Activated gamma-delta T cell treated with Interleukin-2 at 50 U/mL for 16 hours (primary cell): Measurements from ENCODE around the gene ITFG2.

ENCODE experiments used
- DNase-seq: peaks from one replicate; pipeline ENCODE4 v3.0.0-alpha.2; 2020

Gene ITFG2

DNA sequence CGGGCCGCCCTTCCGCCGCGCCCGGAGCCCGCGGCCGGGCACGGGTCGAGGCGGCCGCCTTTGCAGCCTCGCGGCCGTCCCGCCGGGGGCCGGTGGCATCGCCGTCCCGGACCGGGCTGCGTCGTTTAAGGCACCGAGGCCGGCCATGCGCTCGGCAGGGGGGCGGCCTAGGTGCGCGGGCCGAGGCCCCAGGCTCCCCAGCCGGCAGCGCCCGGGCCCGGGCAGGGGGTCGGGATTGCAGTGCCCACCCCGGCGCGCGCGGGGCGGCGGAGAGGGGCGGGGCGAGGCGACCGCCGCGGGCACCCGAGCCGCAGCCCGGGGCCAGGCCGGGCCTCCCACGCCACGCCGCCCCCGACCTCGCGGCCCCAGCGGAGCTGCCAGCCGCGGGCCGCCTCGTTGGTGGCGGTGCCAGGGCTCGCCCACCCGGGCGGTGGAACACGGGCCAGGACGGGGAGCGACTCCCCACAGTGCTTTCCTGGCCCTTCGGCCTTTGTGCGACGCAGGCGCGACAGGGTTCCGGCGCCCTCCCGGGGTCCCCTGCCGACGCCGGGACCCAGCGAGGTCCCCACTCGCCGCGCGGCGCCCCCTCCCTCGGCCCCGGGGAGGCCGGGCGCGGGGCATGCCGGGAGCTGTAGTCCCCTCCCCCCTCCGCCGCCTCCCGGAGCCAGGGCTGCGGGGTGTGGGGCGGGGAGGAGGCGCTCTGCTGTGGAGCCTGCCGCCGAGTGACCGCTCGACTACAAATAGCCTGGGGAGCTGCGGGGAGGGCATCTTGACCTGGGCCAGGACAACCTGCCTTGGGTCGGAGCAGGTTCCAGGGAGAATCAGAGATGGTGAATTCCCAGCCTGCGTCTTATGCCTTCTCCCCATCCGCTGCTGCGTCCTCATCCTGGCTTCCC, 16.9 kb upstream of the ITFG2 start:
- peak; percentile 61 for DNase-seq

DNA sequence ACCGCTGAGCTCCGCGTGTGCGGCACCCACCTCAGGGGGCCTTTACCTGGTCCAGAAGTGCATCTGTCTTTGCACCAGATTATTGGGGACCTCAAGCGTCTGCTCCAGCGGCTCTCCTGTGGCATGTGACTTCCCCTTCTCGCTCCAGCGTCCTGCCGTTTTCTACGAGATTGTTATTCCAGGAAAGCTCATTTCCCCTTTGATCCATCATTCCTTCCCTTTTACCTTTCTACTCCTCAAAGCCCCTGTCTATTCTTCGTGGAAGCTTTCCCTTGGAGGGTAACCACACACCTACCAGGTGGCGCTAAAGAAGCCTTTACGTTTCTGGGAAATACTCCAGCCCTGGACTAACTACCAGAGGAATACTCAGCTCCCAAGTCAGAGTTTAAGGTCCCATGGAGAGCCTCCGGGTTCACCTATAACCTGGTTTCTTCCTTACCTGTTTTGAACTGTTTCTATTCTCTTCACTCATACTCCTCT, 16.2 kb upstream of the ITFG2 start:
- no peak for DNase-seq

DNA sequence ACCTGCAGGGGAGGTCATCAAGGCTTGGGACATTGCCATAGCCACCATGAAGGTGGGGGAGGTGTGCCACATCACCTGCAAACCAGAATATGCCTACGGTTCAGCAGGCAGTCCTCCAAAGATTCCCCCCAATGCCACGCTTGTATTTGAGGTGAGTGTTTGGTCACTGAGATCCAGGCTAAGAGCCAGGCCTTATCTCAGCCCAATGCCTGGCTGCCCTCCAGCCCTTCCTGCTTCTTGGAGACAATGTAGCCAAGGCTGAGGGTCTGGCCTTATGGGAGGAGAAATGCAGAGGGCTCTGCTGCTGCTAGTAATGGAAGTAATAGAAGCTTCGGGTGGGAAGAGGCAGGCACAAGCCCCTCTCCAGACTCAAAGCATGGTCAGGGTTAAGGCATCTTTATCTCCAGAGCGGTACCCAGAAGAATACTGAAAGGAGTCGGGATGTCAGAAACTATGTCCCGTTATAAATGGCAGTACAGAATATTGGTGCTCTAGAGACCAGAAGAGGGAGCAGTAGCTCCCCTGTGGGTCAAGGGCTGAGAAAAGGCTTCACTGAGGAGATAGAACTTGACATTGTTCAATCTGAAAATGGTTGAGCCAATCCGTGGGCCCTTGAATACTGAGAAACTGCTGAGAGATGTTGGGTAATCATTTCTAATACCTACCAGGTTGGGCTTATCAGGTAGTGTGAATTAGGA, 14.6 kb upstream of the ITFG2 start:
- DNase-seq = no peak

- no peak for DNase-seq
Observed at GRCh38 chr12:2800046-2800570, 12.4 kb upstream of the ITFG2 start.

DNA sequence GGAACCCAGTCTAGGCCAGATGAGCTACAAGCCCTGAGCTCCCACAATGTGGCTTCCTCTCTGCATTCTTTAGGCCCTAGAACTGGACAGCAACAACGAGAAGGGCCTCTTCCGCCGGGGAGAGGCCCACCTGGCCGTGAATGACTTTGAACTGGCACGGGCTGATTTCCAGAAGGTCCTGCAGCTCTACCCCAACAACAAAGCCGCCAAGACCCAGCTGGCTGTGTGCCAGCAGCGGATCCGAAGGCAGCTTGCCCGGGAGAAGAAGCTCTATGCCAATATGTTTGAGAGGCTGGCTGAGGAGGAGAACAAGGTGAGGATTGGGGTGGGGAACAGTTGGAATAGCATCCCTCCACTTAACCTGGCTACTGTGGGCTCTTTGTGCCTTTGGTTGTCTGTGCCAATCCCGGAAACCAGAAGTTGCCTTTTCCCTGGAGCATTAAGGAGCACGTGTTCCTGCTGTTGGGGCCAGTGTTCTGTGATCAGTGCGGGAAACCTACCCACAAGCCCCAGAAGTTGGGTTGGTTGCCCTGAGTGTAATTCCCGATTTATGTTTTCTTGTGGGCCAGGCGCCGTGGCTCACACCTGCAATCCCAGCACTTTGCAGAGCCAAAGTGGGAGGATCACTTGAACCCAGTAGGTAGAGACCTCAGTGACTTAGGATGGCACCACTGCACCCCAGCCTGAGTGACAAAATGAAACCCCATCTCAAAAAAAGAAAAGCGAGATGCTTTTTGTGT, 11.3 kb upstream of the ITFG2 start:
- no peak for DNase-seq

DNA sequence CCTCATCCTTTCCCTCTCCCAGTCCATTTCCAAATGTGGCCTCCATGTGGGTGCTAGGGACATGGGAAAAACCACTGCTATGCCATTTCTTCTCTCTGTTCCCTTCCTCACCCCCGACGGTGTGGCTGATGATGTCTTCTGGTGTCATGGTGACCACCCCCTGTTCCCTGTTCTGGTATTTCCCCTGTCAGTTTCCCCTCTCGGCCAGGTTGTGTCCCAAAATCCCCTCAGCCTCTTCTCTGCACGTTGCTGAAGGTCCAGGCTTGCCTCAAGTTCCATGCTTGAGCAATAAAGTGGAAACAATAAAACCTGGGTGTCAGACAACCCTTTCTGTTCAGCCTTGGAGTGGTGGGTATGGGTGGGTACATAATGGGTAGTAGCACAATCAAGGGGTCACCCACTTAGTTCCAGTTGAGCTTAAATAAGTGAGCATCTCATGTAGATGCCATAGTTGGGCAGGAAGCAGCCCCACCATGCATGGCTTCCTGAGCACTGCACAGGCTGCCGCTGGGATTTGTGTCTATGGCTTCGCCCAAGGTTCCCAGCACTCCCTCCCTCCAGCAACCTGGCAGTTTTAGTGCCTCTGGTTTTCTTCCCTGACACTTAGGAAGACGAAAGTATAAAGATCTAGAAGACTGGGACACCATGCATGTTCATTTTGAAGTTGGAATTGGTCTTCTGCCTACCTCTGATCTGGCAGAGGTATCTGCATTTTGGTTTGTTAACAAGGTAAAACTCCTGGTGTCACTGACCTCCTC, 8.7 kb upstream of the ITFG2 start:
- no peak for DNase-seq

- DNase-seq = no peak
Observed at GRCh38 chr12:2804393-2805142, 7.9 kb upstream of the ITFG2 start.

- DNase-seq = no peak
Observed at GRCh38 chr12:2805143-2805520, 7.3 kb upstream of the ITFG2 start.

- no peak for DNase-seq
Observed at GRCh38 chr12:2806700-2807099, 5.8 kb upstream of the ITFG2 start.

GRCh38 chr12:2811801-2812200, 667 bp upstream of the ITFG2 start:
- no peak for DNase-seq

DNA sequence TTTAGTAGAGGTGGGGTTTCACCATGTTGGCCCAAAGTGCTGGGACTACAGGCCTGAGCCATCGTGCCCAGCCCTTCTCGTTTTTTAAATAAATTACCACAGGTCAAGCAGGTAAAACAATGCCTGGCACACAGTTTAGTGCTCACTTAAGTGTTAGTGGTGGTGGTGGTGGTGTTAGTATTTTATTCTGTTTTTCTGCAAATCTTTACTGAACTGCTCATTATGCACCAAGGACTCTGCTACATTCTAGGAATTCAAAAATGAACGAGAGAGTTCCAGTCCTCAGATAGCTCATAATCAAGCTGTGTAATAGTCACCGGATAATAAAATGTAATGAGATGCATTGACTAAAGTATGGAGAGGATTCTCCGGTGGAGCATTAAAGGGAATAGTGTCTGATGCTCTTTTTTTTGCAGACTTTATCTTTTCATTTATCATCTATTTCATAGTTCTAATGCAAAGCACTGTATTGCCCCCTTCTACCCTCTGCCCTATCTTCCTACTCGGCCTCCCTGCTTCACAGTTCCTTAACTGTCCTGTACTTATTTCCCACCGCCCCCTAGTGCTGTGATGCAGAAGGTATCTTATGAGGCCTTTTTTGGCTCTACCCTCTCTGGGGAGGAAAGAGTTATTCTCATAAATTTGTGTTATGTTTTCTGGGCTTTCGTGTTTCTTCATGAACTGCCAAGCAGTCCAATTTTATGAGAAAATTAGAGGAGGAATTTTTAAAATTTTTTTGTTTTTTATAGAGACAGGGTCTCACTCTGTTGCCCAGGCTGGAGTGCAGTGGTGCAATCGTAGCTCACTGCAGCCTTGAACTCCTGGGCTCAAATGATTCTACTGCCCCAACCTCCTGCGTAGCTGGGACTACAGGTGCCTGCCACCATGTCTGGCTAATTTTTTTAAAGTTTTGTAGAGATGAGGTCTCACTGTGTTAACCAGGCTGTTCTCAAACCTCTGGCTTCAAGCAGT, 1.0 kb downstream of the ITFG2 start:
- DNase-seq = peak; percentile 29

DNA sequence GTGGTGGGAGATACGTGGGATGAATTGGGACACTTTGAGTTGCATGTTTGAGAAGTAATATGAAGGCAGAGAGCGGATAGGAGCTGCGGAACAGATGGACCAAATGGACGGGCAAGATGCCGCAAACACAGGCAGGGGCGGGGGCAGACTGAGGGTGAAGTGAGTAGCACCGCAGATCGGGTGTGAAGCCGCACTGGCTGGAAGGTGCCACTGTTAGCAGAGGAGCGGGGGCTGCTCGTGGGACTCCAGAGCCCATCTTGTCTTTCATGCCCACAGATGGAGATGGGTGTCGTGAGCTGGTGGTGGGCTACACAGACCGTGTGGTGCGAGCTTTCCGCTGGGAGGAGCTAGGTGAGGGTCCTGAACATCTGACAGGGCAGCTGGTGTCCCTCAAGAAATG, 7.3 kb downstream of the ITFG2 start:
- DNase-seq = no peak

DNA sequence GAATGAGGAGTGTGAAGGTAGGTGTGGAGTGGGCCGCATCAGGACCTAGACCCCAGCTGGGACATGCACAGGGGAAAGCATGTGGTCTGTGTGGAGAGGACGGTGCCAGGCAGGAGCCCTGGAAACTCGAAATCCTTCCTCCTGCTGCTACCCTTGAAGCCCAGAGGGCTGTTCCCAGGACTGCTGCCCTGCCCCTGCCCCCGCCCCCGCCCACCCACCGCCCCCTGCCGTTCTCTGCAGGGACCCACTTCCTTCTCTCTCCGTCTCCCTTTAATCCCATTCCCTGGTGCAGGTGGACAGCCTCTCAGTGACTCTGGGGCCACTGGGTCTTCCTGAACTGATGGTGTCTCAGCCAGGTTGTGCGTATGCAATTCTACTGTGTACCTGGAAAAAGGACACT, 8.0 kb downstream of the ITFG2 start:
- no peak for DNase-seq

DNA sequence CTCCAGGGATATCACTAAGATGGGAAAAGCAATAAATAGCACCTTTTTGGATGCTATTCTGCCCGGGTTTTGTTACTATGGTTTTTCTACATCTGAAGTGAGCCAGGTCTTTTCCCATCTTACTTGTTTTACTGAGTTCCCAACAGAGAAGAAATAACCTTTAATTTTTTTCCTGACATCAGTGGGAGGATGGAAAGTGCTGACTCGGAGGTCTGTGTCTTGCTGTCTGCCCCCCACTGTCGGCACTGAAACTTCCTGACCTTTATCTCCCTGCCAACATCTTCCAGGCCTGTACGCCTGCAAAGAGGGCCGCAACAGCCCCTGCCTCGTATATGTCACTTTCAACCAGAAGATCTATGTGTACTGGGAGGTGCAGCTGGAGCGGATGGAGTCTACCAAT, 11.0 kb downstream of the ITFG2 start:
- DNase-seq = no peak

DNA sequence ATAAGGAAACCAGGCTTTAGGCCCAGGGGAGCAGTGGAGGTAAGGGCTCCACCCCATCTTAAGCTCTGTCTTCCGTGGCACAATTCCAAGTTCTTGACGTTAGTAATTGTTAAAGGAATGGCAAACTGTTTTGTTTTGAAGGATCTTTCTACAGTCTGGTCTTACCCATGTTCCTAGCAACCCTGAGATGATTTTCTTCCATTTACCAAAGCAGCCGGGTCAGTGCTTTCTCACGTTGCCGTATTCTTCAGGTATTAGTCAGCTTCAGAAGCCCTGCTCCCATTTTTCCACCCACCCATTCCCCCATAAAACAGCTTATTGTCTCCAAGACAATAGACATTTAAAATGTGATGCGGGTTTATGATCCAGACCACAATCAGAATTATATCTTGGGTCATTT, 12.1 kb downstream of the ITFG2 start:
- DNase-seq = no peak

DNA sequence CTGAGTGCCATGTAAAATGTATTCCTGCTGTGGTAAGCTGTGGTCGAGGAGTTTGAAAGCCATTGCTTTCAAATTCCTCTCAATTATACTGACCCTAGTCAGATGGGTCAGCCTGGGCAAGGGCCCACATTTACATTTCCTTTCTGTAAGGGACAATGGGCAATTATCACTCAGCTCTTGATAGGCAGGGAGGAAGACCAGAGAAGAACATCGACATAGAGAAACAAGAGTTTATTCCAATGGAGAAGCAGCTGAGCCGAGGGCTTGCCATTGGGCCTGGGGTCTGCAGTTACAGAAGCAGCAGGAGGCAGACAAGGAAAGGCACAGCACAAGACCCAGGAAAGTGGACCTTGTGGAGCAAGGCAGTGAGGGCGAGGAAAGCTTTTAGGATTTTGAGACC, 12.7 kb downstream of the ITFG2 start:
- DNase-seq = no peak

DNA sequence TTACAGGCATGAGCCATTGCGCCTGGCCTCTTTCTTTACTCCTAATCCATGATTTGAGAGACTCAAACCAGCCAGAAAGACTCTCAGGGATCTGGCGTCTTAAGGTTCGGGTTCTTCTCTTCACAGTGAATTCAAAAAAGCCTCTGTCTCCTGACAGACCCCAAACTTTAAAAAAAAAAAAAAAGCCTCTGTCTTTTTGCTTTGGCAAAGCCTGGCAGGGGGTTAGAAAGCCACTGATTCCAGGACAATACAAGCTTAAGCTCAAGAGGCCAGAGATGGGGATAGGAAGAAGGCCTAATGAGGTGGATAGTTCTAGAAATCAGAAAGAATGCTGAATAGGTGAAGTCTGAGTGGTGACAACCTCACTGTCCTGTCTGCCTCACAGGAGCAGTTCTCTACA, 13.6 kb downstream of the ITFG2 start:
- DNase-seq = no peak

DNA sequence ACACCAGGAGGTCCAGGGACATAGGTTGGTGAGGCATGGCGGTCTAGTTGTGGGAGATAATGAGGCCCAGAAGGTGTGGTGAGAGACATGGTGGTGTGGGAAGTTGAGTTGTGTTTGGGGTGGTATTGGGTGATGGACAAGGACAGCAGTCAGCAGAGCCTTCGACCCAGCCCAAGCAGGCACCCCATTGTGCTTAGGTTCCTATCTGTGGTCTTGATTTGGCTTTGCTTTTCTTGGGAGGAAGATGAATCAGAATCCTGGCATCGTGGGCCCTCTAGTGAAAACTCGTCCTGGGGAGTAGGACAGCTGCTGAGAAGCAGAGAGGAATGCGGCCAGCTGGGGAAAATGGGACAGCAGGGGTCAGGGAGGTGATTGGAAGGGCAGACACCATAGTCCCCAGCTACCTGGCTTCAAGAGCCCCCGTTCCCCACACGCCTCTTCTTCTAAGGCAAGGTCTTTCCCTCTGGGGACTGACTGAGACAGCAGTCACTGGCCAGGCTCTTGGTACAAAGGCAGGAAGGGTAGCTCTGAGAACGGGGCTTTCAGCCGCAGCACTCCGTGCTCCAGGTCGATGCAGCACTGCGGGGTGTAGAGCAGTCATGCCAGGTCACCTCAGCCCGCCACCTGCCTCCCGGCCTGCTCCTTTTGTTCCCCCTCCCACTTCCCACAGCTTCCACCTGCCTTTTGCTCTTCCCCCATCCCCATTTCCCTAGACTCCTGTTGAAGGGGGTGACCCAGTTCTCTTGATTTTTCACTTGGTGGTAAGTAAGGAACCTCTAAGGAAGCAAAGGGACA, 14.4 kb downstream of the ITFG2 start:
- DNase-seq = no peak

- no peak for DNase-seq
Observed at GRCh38 chr12:2829275-2829674, 16.8 kb downstream of the ITFG2 start.
